ENCODE data around the gene B4GALT2.
A peak's percentile ranks its signal among the peaks of the same experiment; 100 is the strongest.

The B4GALT2 gene

DNA sequence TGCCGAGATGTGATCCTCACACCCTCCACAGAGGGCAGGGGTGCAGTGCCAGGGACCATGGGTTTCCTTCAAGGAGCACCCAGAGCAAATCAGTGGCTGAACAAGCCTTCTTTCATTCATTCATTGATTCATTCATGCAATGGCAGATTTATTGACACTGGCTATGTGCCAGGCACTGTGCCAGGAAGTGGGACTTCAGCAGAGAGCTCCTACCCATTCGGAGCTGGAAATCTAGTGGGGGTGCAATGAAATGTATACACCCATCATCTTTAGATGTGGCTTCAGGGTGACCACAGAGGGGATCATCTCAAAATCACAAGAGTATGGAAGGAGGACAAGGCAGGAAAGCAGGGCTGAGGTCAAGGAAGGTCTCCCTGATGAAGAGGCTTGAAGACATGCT lies 33.4 kb downstream of the B4GALT2 start:
- Histone ChIP-seq H3K9me3 (ENCODE audit: control insufficient read depth, low read length) (no peaks in the 10 kb centered on the region), H3K4me1 (ENCODE audit: control insufficient read depth, insufficient read depth, low read depth, low read length) (no peaks in the 10 kb centered on the region), H3K27ac (ENCODE audit: low read length, poor library complexity, severe bottlenecking) (no peak overlapping the region), H3K27me3 (ENCODE audit: control insufficient read depth in 1 of 2, insufficient read depth in 1 of 2, low read length in 2 of 2) (peaks cover 0 to 1% of the 10 kb centered on the region in 2 experiments), H3K9ac (ENCODE audit: low read length) (no peak overlapping the region), H3K4ac (ENCODE audit: low read depth in 1 of 2, low read length in 2 of 2) (no peak overlapping the region), H2BK5ac (ENCODE audit: low read depth, low read length, poor library complexity, severe bottlenecking) (no peak overlapping the region), H3K23ac (ENCODE audit: low read length in 2 of 2) (no peak overlapping the region), H3K18ac (ENCODE audit: low read depth in 1 of 2, low read length in 2 of 2) (no peak overlapping the region), H4K8ac (ENCODE audit: low read length) (no peak overlapping the region), H2BK12ac (ENCODE audit: low read length in 2 of 2) (no peak overlapping the region), H3K4me3 (ENCODE audit: insufficient read depth in 1 of 2, low read depth in 1 of 2, low read length in 2 of 2) (no peak overlapping the region), H3K79me1 (replicated peaks; ENCODE audit: low read length, poor library complexity, severe bottlenecking) (no peaks in the 10 kb centered on the region), H2BK15ac (ENCODE audit: low read depth, poor library complexity, severe bottlenecking) (no peak overlapping the region), H3K4me2 (ENCODE audit: low read length, poor library complexity, severe bottlenecking) (no peak overlapping the region), H2AFZ (ENCODE audit: low read depth, low read length) (no peak overlapping the region), H2BK120ac (ENCODE audit: low read depth, low read length) (no peak overlapping the region), H4K91ac (ENCODE audit: low read length) (no peak overlapping the region), H3K14ac (ENCODE audit: low read length in 2 of 2) (no peak overlapping the region), H2AK5ac (ENCODE audit: low read length, severe bottlenecking) (no peak overlapping the region), H3K36me3 (ENCODE audit: control insufficient read depth in 1 of 2, insufficient read depth in 2 of 2, low read depth in 1 of 2, low read length in 2 of 2) (peaks cover 0 to 30% of the 10 kb centered on the region in 2 experiments)
- DNase-seq, result no peak
- WGBS, result 88% methylated on average over 2 of the region's 2 CpGs

DNA sequence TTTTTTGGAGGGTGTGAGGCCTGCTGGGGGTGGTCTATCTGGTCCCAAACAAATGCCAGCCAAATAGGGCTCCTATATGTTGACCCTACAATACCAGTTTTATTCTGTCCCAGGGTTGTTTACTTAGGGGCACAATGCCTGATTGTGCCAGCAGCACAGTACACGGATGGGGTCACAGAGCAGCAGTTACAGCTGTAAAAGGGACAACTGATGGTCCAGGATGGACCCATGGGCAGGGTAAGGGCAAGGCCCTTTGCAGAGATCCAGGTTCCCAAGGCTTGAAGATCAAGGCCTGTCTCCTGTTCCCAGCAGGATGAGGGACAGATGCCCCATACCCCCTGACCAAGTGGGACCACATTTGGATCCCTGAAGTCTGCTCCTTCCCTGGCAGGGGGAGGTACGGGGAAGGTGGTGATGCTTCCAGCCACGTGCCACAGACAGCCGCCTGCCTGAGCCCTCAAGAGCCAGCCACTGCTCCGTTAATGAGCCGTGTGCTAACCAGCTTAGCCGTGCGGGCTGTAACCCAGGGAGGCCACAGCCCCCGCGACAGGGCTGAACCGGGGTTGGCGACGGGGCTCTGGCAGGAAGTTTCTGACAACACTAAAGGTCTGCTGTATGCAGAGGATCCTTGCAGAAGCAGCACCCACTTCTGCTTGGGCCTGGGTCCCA lies 34.1 kb downstream of the B4GALT2 start:
- Histone ChIP-seq H2BK120ac (ENCODE audit: low read depth, low read length) (no peak overlapping the region), H3K4ac (ENCODE audit: low read depth in 1 of 2, low read length in 2 of 2) (no peak overlapping the region), H3K9me3 (ENCODE audit: control insufficient read depth, low read length) (no peaks in the 10 kb centered on the region), H3K36me3 (ENCODE audit: control insufficient read depth in 1 of 2, insufficient read depth in 2 of 2, low read depth in 1 of 2, low read length in 2 of 2) (peaks cover 0 to 35% of the 10 kb centered on the region in 2 experiments), H2AK5ac (ENCODE audit: low read length, severe bottlenecking) (no peak overlapping the region), H3K4me3 (ENCODE audit: insufficient read depth in 1 of 2, low read depth in 1 of 2, low read length in 2 of 2) (no peak overlapping the region), H3K27ac (ENCODE audit: low read length, poor library complexity, severe bottlenecking) (no peak overlapping the region), H2BK15ac (ENCODE audit: low read depth, poor library complexity, severe bottlenecking) (no peak overlapping the region), H3K4me1 (ENCODE audit: control insufficient read depth, insufficient read depth, low read depth, low read length) (no peaks in the 10 kb centered on the region), H2AFZ (ENCODE audit: low read depth, low read length) (no peak overlapping the region), H2BK5ac (ENCODE audit: low read depth, low read length, poor library complexity, severe bottlenecking) (no peak overlapping the region), H2BK12ac (ENCODE audit: low read length in 2 of 2) (peak overlapping the region in 1 of 2 experiments; percentile 11), H3K18ac (ENCODE audit: low read depth in 1 of 2, low read length in 2 of 2) (no peak overlapping the region), H3K9ac (ENCODE audit: low read length) (no peak overlapping the region), H3K14ac (ENCODE audit: low read length in 2 of 2) (no peak overlapping the region), H3K79me1 (replicated peaks; ENCODE audit: low read length, poor library complexity, severe bottlenecking) (no peaks in the 10 kb centered on the region), H4K8ac (ENCODE audit: low read length) (no peak overlapping the region), H3K4me2 (ENCODE audit: low read length, poor library complexity, severe bottlenecking) (no peak overlapping the region), H4K91ac (ENCODE audit: low read length) (no peak overlapping the region), H3K23ac (ENCODE audit: low read length in 2 of 2) (no peak overlapping the region), H3K27me3 (ENCODE audit: control insufficient read depth in 1 of 2, insufficient read depth in 1 of 2, low read length in 2 of 2) (peaks cover 0 to 4% of the 10 kb centered on the region in 2 experiments)
- no peak for DNase-seq
- 88% methylated on average over 13 of the region's 13 CpGs for WGBS

DNA sequence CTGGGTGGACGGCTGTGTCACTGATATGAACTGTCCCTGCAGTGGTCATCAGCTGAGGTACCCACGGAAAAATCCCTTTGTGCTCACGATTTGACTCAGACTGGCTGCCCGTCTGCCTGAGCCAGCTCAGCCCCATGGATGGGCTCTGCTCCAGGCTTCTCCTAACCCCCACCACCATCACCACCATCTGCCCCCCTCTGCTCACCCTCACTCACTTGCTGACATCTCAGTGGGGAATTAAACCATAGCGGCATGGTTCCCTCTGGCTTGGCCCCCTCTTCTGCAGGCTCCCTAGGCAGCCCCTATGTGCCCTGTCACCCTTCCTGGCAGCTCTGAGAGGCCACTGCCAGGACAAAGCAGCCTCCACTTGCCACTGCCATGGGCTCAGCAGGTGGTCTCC lies 34.9 kb downstream of the B4GALT2 start:
- H2AK5ac ChIP-seq (ENCODE audit: low read length, severe bottlenecking), result no peak overlapping the region

DNA sequence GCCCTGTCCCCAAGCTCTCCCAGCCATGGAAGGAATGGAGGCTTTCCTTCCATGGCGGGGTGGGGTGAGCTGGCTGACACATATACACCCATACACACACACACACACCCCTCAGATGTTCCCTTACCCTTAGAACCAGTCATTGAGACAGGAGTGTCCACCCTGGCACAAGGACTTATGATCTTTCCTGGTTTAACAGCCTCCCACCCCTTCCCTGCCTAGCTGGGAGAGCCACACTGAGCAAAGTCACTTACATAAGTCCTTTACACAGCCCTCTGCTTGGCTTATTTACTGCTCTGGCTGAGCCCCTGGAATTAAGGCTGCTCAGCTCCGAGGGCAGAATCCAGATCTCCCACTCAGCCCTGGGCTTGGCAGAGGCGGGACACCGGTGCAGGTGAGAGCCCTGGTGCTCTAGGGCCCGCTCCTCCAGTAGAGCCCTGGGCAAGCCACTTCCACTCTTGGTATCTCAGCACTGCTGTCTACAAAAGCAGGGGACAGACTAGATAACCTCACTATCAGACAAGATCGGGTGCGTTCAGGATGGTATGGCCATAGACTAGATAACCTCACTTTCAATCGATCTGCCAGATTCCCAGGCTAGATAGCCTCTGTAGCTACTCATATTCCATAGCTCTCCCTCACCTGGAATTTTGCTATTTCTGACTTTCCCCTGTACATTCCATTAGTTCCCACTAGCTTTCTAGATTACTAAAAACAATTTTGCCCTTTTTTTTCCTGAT lies 35.5 kb downstream of the B4GALT2 start:
- Histone ChIP-seq H3K4me2 (ENCODE audit: low read length, poor library complexity, severe bottlenecking) (no peak overlapping the region), H3K36me3 (ENCODE audit: control insufficient read depth in 1 of 2, insufficient read depth in 2 of 2, low read depth in 1 of 2, low read length in 2 of 2) (peaks cover 0 to 34% of the 10 kb centered on the region in 2 experiments), H3K9ac (ENCODE audit: low read length) (no peak overlapping the region), H3K27me3 (ENCODE audit: control insufficient read depth in 1 of 2, insufficient read depth in 1 of 2, low read length in 2 of 2) (peaks cover 0 to 4% of the 10 kb centered on the region in 2 experiments), H4K8ac (ENCODE audit: low read length) (no peak overlapping the region), H3K9me3 (ENCODE audit: control insufficient read depth, low read length) (no peaks in the 10 kb centered on the region), H3K27ac (ENCODE audit: low read length, poor library complexity, severe bottlenecking) (no peak overlapping the region), H2AK5ac (ENCODE audit: low read length, severe bottlenecking) (no peak overlapping the region), H2AFZ (ENCODE audit: low read depth, low read length) (no peak overlapping the region), H2BK15ac (ENCODE audit: low read depth, poor library complexity, severe bottlenecking) (no peak overlapping the region), H2BK120ac (ENCODE audit: low read depth, low read length) (no peak overlapping the region), H3K4me3 (ENCODE audit: insufficient read depth in 1 of 2, low read depth in 1 of 2, low read length in 2 of 2) (no peak overlapping the region), H3K18ac (ENCODE audit: low read depth in 1 of 2, low read length in 2 of 2) (no peak overlapping the region), H2BK5ac (ENCODE audit: low read depth, low read length, poor library complexity, severe bottlenecking) (no peak overlapping the region), H4K91ac (ENCODE audit: low read length) (no peak overlapping the region), H3K23ac (ENCODE audit: low read length in 2 of 2) (no peak overlapping the region), H2BK12ac (ENCODE audit: low read length in 2 of 2) (no peak overlapping the region), H3K4me1 (ENCODE audit: control insufficient read depth, insufficient read depth, low read depth, low read length) (no peaks in the 10 kb centered on the region), H3K14ac (ENCODE audit: low read length in 2 of 2) (no peak overlapping the region), H3K4ac (ENCODE audit: low read depth in 1 of 2, low read length in 2 of 2) (no peak overlapping the region), H3K79me1 (replicated peaks; ENCODE audit: low read length, poor library complexity, severe bottlenecking) (no peaks in the 10 kb centered on the region)
- DNase-seq, result no peak
- 78% methylated on average over 8 of the region's 8 CpGs for WGBS

More for the DNA sequence above, 34.9 kb downstream of the B4GALT2 start:
- DNase-seq, result no peak
- Histone ChIP-seq H3K4me3 (ENCODE audit: insufficient read depth in 1 of 2, low read depth in 1 of 2, low read length in 2 of 2) (no peak overlapping the region), H3K4me2 (ENCODE audit: low read length, poor library complexity, severe bottlenecking) (no peak overlapping the region), H3K18ac (ENCODE audit: low read depth in 1 of 2, low read length in 2 of 2) (no peak overlapping the region), H2BK12ac (ENCODE audit: low read length in 2 of 2) (no peak overlapping the region), H3K36me3 (ENCODE audit: control insufficient read depth in 1 of 2, insufficient read depth in 2 of 2, low read depth in 1 of 2, low read length in 2 of 2) (peaks cover 0 to 31% of the 10 kb centered on the region in 2 experiments), H2BK120ac (ENCODE audit: low read depth, low read length) (no peak overlapping the region), H3K79me1 (replicated peaks; ENCODE audit: low read length, poor library complexity, severe bottlenecking) (no peaks in the 10 kb centered on the region), H3K9me3 (ENCODE audit: control insufficient read depth, low read length) (no peaks in the 10 kb centered on the region), H3K27ac (ENCODE audit: low read length, poor library complexity, severe bottlenecking) (no peak overlapping the region), H3K9ac (ENCODE audit: low read length) (no peak overlapping the region), H3K4me1 (ENCODE audit: control insufficient read depth, insufficient read depth, low read depth, low read length) (no peaks in the 10 kb centered on the region), H3K23ac (ENCODE audit: low read length in 2 of 2) (no peak overlapping the region), H4K8ac (ENCODE audit: low read length) (no peak overlapping the region), H3K14ac (ENCODE audit: low read length in 2 of 2) (no peak overlapping the region), H2BK15ac (ENCODE audit: low read depth, poor library complexity, severe bottlenecking) (no peak overlapping the region), H4K91ac (ENCODE audit: low read length) (no peak overlapping the region), H2AFZ (ENCODE audit: low read depth, low read length) (no peak overlapping the region), H3K4ac (ENCODE audit: low read depth in 1 of 2, low read length in 2 of 2) (no peak overlapping the region), H2BK5ac (ENCODE audit: low read depth, low read length, poor library complexity, severe bottlenecking) (no peak overlapping the region), H3K27me3 (ENCODE audit: control insufficient read depth in 1 of 2, insufficient read depth in 1 of 2, low read length in 2 of 2) (peaks cover 0 to 4% of the 10 kb centered on the region in 2 experiments)
- 86% methylated on average over 5 of the region's 5 CpGs for WGBS

Measured in mesenchymal stem cell (in vitro differentiated cells and primary cell).